ENCODE data around the gene CLEC2A. TPM values are rescaled to one million over a fixed set of nuclear protein-coding genes. Genes with fewer than 3 reads are reported as not detected.
"Not testable (repeated sequence)": the region's sequence is repeated elsewhere in the genome, so short reads cannot be mapped to it uniquely, and the experiment has no call there.

Gene CLEC2A, protein sequence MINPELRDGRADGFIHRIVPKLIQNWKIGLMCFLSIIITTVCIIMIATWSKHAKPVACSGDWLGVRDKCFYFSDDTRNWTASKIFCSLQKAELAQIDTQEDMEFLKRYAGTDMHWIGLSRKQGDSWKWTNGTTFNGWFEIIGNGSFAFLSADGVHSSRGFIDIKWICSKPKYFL
- not detected in 2 replicates for total RNA-seq

- DNase-seq (ENCODE audit: low read depth) = no peak
These were observed at the start of gene CLEC2A for GRCh38 chr12:9932270-9932669. Gene CLEC2A (minus strand): TSS chr12:9932370. CDS start chr12:9932329, 41 bp downstream.

GRCh38 chr12:9980126-9980525 is 48.0 kb upstream of the CLEC2A start:
- DNase-seq (ENCODE audit: low read depth) = no peak

- no peak for DNase-seq (ENCODE audit: low read depth)
These were observed 45.7 kb upstream of the CLEC2A start for GRCh38 chr12:9977916-9978315.

DNA sequence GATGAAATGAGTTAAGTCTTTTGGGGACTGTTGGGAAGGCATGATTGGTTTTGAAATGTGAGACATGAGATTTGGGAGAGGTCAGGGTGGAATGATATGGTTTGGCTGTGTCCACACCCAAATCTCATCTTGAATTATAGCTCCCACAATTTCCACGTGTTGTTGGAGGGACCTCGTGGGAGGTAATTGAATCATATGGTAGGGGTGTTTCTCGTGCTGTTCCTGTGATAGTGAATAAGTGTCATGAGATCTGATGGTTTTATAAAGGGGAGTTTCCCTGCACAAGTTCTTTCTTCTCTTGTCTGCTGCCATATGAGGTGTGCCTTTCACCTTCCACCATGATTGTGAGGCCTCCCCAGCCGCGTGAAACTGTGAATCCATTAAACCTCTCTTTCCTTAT is 44.5 kb upstream of the CLEC2A start:
- DNase-seq (ENCODE audit: low read depth) = not testable (repeated sequence)

DNA sequence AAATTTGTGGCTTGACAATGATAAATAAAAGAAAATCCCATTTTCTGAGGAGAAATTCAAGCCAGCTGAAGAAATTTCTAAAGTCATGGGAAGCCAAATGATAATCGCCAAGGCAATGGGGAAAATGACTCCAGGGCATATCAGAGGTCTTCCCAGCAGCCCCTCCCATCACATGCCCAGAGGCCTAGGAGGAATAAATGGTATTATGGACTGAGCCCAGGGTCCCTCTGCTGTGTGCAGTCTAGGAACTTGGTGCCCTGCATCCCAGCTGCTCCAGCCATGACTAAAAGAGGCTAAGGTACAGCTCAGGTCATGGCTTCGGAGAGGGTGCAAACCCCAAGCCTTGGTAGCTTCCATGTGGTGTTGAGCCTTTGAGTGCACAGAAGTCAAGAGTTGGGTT is 43.4 kb upstream of the CLEC2A start:
- no peak for DNase-seq (ENCODE audit: low read depth)

GRCh38 chr12:9974731-9975130 is 42.6 kb upstream of the CLEC2A start:
- not testable (repeated sequence) for DNase-seq (ENCODE audit: low read depth)

DNA sequence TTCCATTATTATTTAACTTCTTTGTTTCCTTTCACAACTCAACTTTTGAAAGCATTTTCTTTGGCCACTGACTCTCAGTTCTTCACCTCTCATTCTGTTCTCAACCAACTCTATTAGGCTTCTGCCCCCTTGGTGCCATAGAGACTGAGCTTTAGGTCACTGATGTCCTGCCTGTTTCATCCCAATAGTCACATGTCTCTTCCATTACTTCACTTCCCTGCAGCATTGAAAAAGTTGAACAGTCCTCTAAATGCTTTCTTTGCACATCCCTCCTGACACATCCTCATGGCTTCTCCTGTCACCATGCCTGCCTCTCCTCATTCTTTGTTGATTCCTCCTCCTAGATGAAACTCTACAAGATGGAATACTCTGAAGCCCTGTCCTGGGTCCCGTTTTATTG is 41.8 kb upstream of the CLEC2A start:
- DNase-seq (ENCODE audit: low read depth) = no peak

- no peak for DNase-seq (ENCODE audit: low read depth)
These were observed 39.0 kb upstream of the CLEC2A start, which contains the start of gene CLEC12A for GRCh38 chr12:9971181-9971580. Gene CLEC12A (plus strand): TSS chr12:9971409. CDS start chr12:9971597, 188 bp downstream.

DNA sequence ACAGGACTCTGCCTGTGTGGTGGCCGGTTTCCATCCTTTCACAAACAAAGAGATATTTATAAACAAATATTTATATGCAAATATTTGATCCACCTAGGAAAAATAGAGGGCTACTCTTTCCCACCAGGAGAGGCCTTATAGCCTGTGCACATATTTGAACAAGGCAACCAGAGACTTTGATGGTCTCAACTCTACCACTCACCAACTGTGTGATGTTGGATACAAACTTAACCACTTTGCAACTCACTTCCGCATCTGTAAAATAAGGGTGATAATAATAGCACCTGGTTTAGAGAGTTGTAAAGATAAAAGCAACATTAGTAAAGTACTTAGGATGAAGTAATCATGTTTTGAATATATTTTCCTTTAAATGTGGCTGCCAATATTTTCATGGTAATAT is 37.5 kb upstream of the CLEC2A start:
- no peak for DNase-seq (ENCODE audit: low read depth)

DNA sequence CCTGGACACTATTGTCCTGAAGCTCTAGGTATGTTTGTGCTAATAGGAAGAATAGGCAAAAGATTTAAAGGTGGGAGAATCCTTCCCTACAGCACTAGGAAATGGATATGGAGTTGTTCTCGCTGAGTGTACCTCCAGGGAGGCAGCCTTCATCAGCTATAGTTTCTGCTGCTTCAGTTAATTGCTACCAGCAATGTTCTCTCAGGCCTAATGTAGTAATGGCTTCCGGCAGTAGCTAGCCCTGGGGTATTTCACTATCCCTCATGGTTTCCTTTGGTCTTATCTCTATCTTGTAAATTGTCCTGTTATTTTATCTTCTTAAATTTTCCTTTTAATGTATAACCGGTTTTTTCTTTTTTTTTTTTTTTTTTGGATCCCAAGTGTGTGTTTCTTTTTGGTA is 29.7 kb upstream of the CLEC2A start:
- DNase-seq (ENCODE audit: low read depth) = no peak

- no peak for DNase-seq (ENCODE audit: low read depth)
These were observed 28.9 kb upstream of the CLEC2A start for GRCh38 chr12:9961106-9961505.

- DNase-seq (ENCODE audit: low read depth) = no peak
These were observed 28.4 kb upstream of the CLEC2A start for GRCh38 chr12:9960590-9960989.

DNA sequence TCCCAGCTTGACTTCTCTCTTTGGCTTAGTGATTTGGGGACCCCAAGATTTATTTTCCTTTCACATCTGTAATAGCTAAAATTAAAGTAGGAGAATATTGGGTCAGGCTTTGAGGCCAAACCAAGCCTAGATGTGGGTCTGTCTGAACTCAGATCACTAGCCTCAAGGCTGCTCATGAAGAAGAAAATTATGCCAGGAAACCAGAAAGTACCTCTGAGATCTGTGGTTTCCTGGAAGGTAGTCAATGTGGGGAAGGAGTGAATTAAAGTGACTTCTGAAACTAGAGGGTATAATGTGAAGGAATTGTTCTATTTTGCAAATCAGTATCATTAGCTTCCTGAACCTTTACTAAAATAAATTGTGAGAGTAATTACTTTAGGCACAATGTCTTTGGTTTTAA is 25.7 kb upstream of the CLEC2A start:
- DNase-seq (ENCODE audit: low read depth) = no peak

- DNase-seq (ENCODE audit: low read depth) = not testable (repeated sequence)
These were observed 21.0 kb upstream of the CLEC2A start for GRCh38 chr12:9952954-9953729.

GRCh38 chr12:9951026-9951675 is 19.0 kb upstream of the CLEC2A start:
- no peak for DNase-seq (ENCODE audit: low read depth)

DNA sequence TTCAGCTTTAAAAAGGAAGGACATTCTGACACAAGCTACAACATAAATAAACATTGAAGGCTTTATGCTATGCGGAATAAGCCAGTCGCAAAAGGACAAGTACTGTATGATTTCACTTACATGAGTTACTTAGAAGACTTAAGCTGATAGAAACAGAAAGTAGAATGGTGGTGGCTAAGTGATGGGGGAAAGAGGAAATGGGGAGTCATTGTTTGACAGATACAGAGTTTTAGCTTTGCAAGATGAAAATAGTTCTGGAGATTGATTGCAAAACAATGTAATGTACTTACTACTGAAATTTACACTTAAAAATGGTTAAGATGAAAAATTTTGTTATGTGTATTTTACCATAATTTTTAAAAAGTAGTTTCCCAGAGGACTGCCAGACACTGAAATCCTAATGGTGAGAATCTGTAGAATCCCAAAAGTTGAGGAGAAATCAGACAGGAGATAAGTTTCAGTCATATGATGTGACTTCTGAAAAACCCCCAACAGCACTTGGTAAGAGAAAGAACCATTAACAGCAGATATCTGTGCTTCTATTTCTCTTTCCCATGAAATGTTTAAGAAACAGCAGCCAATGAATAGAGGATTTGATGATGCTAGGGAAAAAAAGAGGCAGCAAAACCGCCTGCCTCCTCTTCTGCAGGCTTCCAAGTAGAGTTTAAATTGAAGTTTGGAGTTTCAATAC is 16.6 kb upstream of the CLEC2A start:
- no peak for DNase-seq (ENCODE audit: low read depth)

DNA sequence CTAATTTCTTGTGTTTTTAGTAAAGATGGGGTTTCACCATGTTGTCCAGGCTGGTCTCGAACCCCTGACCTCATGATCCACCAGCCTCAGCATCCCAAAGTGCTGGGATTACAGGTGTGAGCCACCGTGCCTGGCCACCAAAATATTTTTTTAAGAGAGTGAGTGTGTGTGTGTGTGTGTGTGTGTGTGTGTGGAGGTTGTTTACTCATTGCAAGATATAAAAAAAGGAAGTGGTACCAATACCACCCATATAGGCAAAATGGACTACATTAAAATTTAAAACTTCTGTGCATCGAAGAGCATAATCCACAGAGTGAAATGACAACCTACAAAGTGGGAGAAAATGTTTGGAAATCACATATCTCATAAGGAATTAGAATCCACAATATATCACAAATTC is 15.5 kb upstream of the CLEC2A start:
- no peak for DNase-seq (ENCODE audit: low read depth)

DNA sequence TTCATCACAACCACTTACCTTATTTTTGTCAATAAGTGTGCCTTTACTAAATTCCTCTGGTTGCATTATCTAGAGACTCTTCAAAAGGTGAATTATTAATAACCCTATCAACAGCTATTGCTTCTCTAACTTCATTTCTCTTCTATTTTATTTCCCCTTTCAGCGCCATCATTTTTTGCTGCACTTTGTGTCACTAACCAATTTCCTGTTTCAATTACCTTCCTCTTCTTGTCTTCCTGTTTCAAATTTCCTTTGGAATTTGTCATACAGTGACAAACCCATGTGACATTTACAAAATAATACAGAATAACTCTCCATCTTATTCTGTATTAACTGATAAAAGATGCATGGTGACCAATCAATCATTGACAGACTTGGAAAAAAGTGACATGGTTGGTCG is 12.2 kb upstream of the CLEC2A start:
- no peak for DNase-seq (ENCODE audit: low read depth)

DNA sequence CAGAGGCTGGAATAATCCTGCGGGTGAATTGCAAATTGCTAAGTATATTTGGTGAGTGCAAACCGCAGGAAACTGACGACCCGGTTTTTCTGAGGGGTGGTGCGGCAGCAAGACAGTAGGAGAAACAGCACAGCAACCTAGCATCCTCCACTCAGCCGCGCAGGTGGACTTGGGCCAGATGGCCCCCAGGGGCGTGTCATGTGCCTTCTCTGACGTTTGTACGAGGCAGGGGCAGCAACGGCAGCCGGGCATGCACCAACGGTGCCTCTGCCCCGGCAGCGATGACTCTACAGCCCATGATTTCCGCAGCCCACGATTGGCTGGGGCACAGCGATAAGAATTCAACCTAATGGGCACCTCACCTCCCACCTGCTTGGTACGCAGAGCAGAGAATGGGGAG is 11.1 kb upstream of the CLEC2A start:
- DNase-seq (ENCODE audit: low read depth) = no peak

- no peak for DNase-seq (ENCODE audit: low read depth)
These were observed 9.7 kb upstream of the CLEC2A start for GRCh38 chr12:9941838-9942237.

DNA sequence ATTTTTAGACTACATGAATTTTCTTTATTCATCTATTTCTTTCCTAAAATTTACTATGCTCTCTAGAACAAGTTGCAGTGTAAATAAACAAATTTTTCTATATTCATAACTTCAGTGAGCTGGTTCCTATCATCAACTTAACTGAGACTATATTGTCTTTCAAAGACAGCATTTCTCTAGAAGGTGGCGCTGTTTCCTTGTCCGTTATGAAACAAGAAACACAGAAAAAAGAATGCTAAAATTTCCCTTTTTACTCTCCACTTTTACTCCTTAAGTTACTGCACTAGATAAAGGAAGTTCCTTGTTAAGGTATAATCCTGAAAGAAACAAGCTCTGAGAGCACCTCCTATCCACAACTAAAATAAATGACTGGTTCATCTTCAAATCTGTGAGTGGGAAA is 8.2 kb upstream of the CLEC2A start:
- peak; percentile 3 for DNase-seq (ENCODE audit: low read depth)

- no peak for DNase-seq (ENCODE audit: low read depth)
These were observed 4.4 kb upstream of the CLEC2A start for GRCh38 chr12:9936591-9936990.
